GM12892 (cell line): ENCODE data around the gene RIF1.
"Not testable (repeated sequence)": the region's sequence is repeated elsewhere in the genome, so short reads cannot be mapped to it uniquely, and the experiment has no call there.

Experiments used
- DNase-seq: peaks from one replicate; pipeline ENCODE4 v3.0.0; 2011; ENCODE audit not compliant: insufficient read length
- FAIRE-seq: peaks from 2 replicates; lab custom pipeline; 2011; peaks lifted over from hg19 to GRCh38; lab: Jason Lieb, UNC
- POLR2A ChIP-seq: IDR thresholded peaks from 2 replicates; pipeline ENCODE4 v1.6.1; 2011; ENCODE audit warnings: low read depth, low read length, control low read depth
- POLR2AphosphoS5 ChIP-seq: IDR thresholded peaks from 2 replicates; pipeline ENCODE4 v1.6.1; 2011; ENCODE audit warnings: low read depth, low read length, control low read depth
- TAF1 ChIP-seq: IDR thresholded peaks from 2 replicates; pipeline ENCODE4 v1.6.1; 2011; ENCODE audit warnings: low read depth, mild to moderate bottlenecking, control low read depth, low read length, borderline replicate concordance

The RIF1 gene

GRCh38 chr2:151395509-151396374, 14.0 kb upstream of the RIF1 start:
- FAIRE-seq (no peak), DNase-seq (no peak)
- no peak for TF ChIP-seq POLR2AphosphoS5
- TF ChIP-seq POLR2A = no peak
- TF ChIP-seq TAF1 = no peak

- DNase-seq (no peak), FAIRE-seq (no peak)
- TF ChIP-seq POLR2A = no peak
- no peak for TF ChIP-seq TAF1
- no peak for TF ChIP-seq POLR2AphosphoS5
These were observed 9.7 kb upstream of the RIF1 start for GRCh38 chr2:151399981-151400380.

- FAIRE-seq (no peak), DNase-seq (no peak)
- TF ChIP-seq POLR2AphosphoS5 = no peak
- TF ChIP-seq POLR2A = no peak
- TF ChIP-seq TAF1 = no peak
These were observed 8.6 kb upstream of the RIF1 start for GRCh38 chr2:151401149-151401548.

- TF ChIP-seq POLR2AphosphoS5 (no peak), POLR2A (no peak), TAF1 (no peak)
- DNase-seq (no peak), FAIRE-seq (no peak)
These were observed 5.8 kb upstream of the RIF1 start for GRCh38 chr2:151403914-151404313.

GRCh38 chr2:151405376-151405775, 4.3 kb upstream of the RIF1 start:
- FAIRE-seq = no peak
- DNase-seq = no peak
- TF ChIP-seq TAF1 (no peak), POLR2AphosphoS5 (no peak), POLR2A (no peak)

- TF ChIP-seq POLR2AphosphoS5 (no peak), POLR2A (no peak), TAF1 (no peak)
- FAIRE-seq (no peak), DNase-seq (no peak)
These were observed 2.4 kb upstream of the RIF1 start for GRCh38 chr2:151407281-151407680.

- DNase-seq (no peak), FAIRE-seq (no peak)
- no peak for TF ChIP-seq POLR2A
- TF ChIP-seq POLR2AphosphoS5 = no peak
- TF ChIP-seq TAF1 = no peak
These were observed 708 bp upstream of the RIF1 start for GRCh38 chr2:151408788-151409600.

GRCh38 chr2:151410485-151410834, 758 bp downstream of the RIF1 start:
- FAIRE-seq (peak; percentile 63), DNase-seq (peak; percentile 35)
- TF ChIP-seq TAF1 (no peak; the same call in 1 of the 2 replicates), POLR2AphosphoS5 (no peak; the same call in 1 of the 2 replicates), POLR2A (no peak)

- TF ChIP-seq POLR2AphosphoS5 (no peak), TAF1 (no peak), POLR2A (no peak)
- FAIRE-seq = no peak
- DNase-seq = no peak
These were observed 7.9 kb downstream of the RIF1 start for GRCh38 chr2:151417650-151418049.

- DNase-seq, FAIRE-seq: not testable (repeated sequence)
These were observed 12.0 kb downstream of the RIF1 start for GRCh38 chr2:151421681-151422080.

- TF ChIP-seq TAF1 = no peak
- TF ChIP-seq POLR2A = no peak
- TF ChIP-seq POLR2AphosphoS5 = no peak
- DNase-seq (no peak), FAIRE-seq (peak; percentile 63)
These were observed 13.3 kb downstream of the RIF1 start for GRCh38 chr2:151422917-151423439.

GRCh38 chr2:151423760-151424159, 14.1 kb downstream of the RIF1 start:
- FAIRE-seq (no peak), DNase-seq (no peak)
- TF ChIP-seq TAF1 (no peak), POLR2A (no peak), POLR2AphosphoS5 (no peak)

GRCh38 chr2:151437630-151438029, 27.9 kb downstream of the RIF1 start:
- FAIRE-seq (peak; percentile 27), DNase-seq (no peak)
- TF ChIP-seq POLR2AphosphoS5 (no peak), TAF1 (no peak), POLR2A (no peak)
